ENCODE data around the gene CD22. TPM values are rescaled to one million over a fixed set of nuclear protein-coding genes. Genes with fewer than 3 reads are reported as not detected.

CD22 gene
- total RNA-seq, 2 donors from 2014 or later: 1.4 to 3.6 TPM

GRCh38 chr19:35293363-35293739 is 35.6 kb upstream of the CD22 start:
- H3K4me3 ChIP-seq: no peak overlapping the region
- no peaks in the 10 kb centered on the region for H3K27me3 ChIP-seq (replicated peaks; ENCODE audit: insufficient read depth)
- H3K4me1 ChIP-seq (ENCODE audit: control insufficient read depth in 1 of 2, low read depth in 2 of 2): no peaks in the 10 kb centered on the region
- no peak for DNase-seq (ENCODE audit: low spot score)
- no peak for TF ChIP-seq CTCF (IDR thresholded peaks at IDR 0.05)
- H3K9me3 ChIP-seq: no peaks in the 10 kb centered on the region
- H3K36me3 ChIP-seq: no peaks in the 10 kb centered on the region
- H3K27ac ChIP-seq: no peak overlapping the region
- ATAC-seq (ENCODE audit: insufficient number of reproducible peaks, low FRiP score, low read depth): no peak

GRCh38 chr19:35293808-35294207 is 35.2 kb upstream of the CD22 start:
- DNase-seq (ENCODE audit: low spot score) (no peak), ATAC-seq (ENCODE audit: insufficient number of reproducible peaks, low FRiP score, low read depth) (no peak)
- Histone ChIP-seq H3K4me3 (no peak overlapping the region), H3K4me1 (ENCODE audit: control insufficient read depth in 1 of 2, low read depth in 2 of 2) (no peaks in the 10 kb centered on the region), H3K27me3 (replicated peaks; ENCODE audit: insufficient read depth) (no peaks in the 10 kb centered on the region), H3K27ac (no peak overlapping the region), H3K9me3 (no peaks in the 10 kb centered on the region), H3K36me3 (no peaks in the 10 kb centered on the region)
- no peak for TF ChIP-seq CTCF (IDR thresholded peaks at IDR 0.05)

GRCh38 chr19:35294328-35294727 is 34.7 kb upstream of the CD22 start:
- H3K9me3 ChIP-seq: no peaks in the 10 kb centered on the region
- TF ChIP-seq CTCF (IDR thresholded peaks at IDR 0.05): no peak
- no peak overlapping the region for H3K4me3 ChIP-seq
- no peaks in the 10 kb centered on the region for H3K4me1 ChIP-seq (ENCODE audit: control insufficient read depth in 1 of 2, low read depth in 2 of 2)
- no peaks in the 10 kb centered on the region for H3K27me3 ChIP-seq (replicated peaks; ENCODE audit: insufficient read depth)
- no peak overlapping the region for H3K27ac ChIP-seq
- ATAC-seq (ENCODE audit: insufficient number of reproducible peaks, low FRiP score, low read depth) (no peak), DNase-seq (ENCODE audit: low spot score) (no peak)
- no peaks in the 10 kb centered on the region for H3K36me3 ChIP-seq

GRCh38 chr19:35294859-35295791 is 33.9 kb upstream of the CD22 start:
- Histone ChIP-seq H3K4me1 (ENCODE audit: control insufficient read depth in 1 of 2, low read depth in 2 of 2) (no peaks in the 10 kb centered on the region), H3K4me3 (no peak overlapping the region), H3K9me3 (no peaks in the 10 kb centered on the region), H3K36me3 (no peaks in the 10 kb centered on the region), H3K27ac (no peak overlapping the region), H3K27me3 (replicated peaks; ENCODE audit: insufficient read depth) (no peaks in the 10 kb centered on the region)
- ATAC-seq (ENCODE audit: insufficient number of reproducible peaks, low FRiP score, low read depth): no peak
- no peak for DNase-seq (ENCODE audit: low spot score)
- no peak for TF ChIP-seq CTCF (IDR thresholded peaks at IDR 0.05)

- no peak for DNase-seq (ENCODE audit: low spot score)
- H3K36me3 ChIP-seq: no peaks in the 10 kb centered on the region
- H3K9me3 ChIP-seq: no peaks in the 10 kb centered on the region
- ATAC-seq (ENCODE audit: insufficient number of reproducible peaks, low FRiP score, low read depth): no peak
- no peak overlapping the region for H3K4me3 ChIP-seq
- H3K27me3 ChIP-seq (replicated peaks; ENCODE audit: insufficient read depth): no peaks in the 10 kb centered on the region
- TF ChIP-seq CTCF (IDR thresholded peaks at IDR 0.05): no peak
- no peaks in the 10 kb centered on the region for H3K4me1 ChIP-seq (ENCODE audit: control insufficient read depth in 1 of 2, low read depth in 2 of 2)
- H3K27ac ChIP-seq: no peak overlapping the region
These were observed 33.1 kb upstream of the CD22 start for GRCh38 chr19:35295792-35296462.

Data from thoracic aorta (tissue), 2 donors.